A673 (cell line): ENCODE data around the gene N4BP2. TPM values are rescaled to one million over a fixed set of nuclear protein-coding genes. Genes with fewer than 3 reads are reported as not detected.

Experiments
- BruUV-seq: library from RNA; stranded (reverse); fragments of 400-500 nt; replicated peaks from 2 replicates; lab custom pipeline; 2021; lab: Mats Ljungman, UMichigan
- CTCF ChIA-PET: fragments of 300-600 bp; sonication (Branson Sonifier 250); formaldehyde crosslinking; loops from one replicate; lab custom pipeline; 2022; ENCODE audit warnings: antibody characterized with exemption; lab: Charles Lee
- POLR2A ChIA-PET: fragments of 300-600 bp; sonication (Branson Sonifier 250); formaldehyde crosslinking; loops from one replicate; lab custom pipeline; 2022; ENCODE audit warnings: antibody characterized with exemption; ENCODE audit not compliant: low non-redundant PET; lab: Charles Lee
- DNase-seq: peaks from one replicate; pipeline ENCODE4 v3.0.0-alpha.2; 2015; ENCODE audit warnings: low spot score
- H3K27ac ChIP-seq: fragments of 200-600 bp; sonication (generic); 2 replicates; pipeline ENCODE4 v1.5.1; 2016; ENCODE audit warnings: mixed run types, low read depth, mild to moderate bottlenecking, mixed read lengths, antibody characterized with exemption, low read length; ENCODE audit not compliant: poor library complexity, severe bottlenecking
- H3K27me3 ChIP-seq: fragments of 200-600 bp; sonication (generic); replicated peaks from 2 replicates; pipeline ENCODE4 v1.6.1; 2017; ENCODE audit warnings: mixed run types, low read depth, mild to moderate bottlenecking, mixed read lengths, antibody characterized with exemption, low read length; ENCODE audit not compliant: insufficient read depth, poor library complexity
- H3K36me3 ChIP-seq: fragments of 200-600 bp; sonication (generic); 2 replicates; pipeline ENCODE4 v1.6.1; 2016; ENCODE audit warnings: mixed run types, mild to moderate bottlenecking, mixed read lengths, antibody characterized with exemption, low read length; ENCODE audit not compliant: insufficient read depth, poor library complexity, severe bottlenecking
- H3K4me1 ChIP-seq: fragments of 200-600 bp; sonication (generic); 2 replicates; pipeline ENCODE4 v1.6.1; 2017; ENCODE audit warnings: mixed run types, mild to moderate bottlenecking, mixed read lengths, antibody characterized with exemption, low read length; ENCODE audit not compliant: insufficient read depth, poor library complexity, severe bottlenecking
- H3K4me3 ChIP-seq: fragments of 200-600 bp; sonication (generic); 2 replicates; pipeline ENCODE4 v1.5.1; 2016; ENCODE audit warnings: low read depth, mixed run types, mild to moderate bottlenecking, mixed read lengths, low read length; ENCODE audit not compliant: poor library complexity, severe bottlenecking
- H3K9me3 ChIP-seq: fragments of 200-600 bp; sonication (generic); 2 replicates; pipeline ENCODE4 v1.6.1; 2016; ENCODE audit warnings: mixed run types, low read depth, mild to moderate bottlenecking, mixed read lengths, antibody characterized with exemption, low read length; ENCODE audit not compliant: poor library complexity, severe bottlenecking
- EZH2 ChIP-seq: fragments of 200-600 bp; sonication (generic); IDR thresholded peaks from 2 replicates; pipeline ENCODE4 v1.6.1; 2017; ENCODE audit warnings: borderline replicate concordance, low read depth, mild to moderate bottlenecking, mixed read lengths, antibody characterized with exemption, low read length; ENCODE audit not compliant: poor library complexity, severe bottlenecking
- intact Hi-C: fragments of 100-400 bp; cut with micrococcal nuclease; formaldehyde crosslinking; loops from one replicate; pipeline ENCODE4 v1.10.0; 2022; ENCODE audit not compliant: unreplicated experiment
- total RNA-seq: library from RNA; stranded (reverse); gene quantifications from 2 replicates; pipeline ENCODE4 v1.2.3, GENCODE V29; 2021
- TF ChIP-seq, protein P1 (sequence below): fragments of 300-800, 200-600 bp; sonication (generic); conservative IDR thresholded peaks from 2 replicates; pipeline ENCODE4 v1.5.1; 2017; ENCODE audit warnings: low read depth, mild to moderate bottlenecking, antibody characterized with exemption, low read length, moderate library complexity, mixed read lengths

Gene N4BP2
- total RNA-seq, 1 experiment from 2014 or later = 21.3 TPM

DNA sequence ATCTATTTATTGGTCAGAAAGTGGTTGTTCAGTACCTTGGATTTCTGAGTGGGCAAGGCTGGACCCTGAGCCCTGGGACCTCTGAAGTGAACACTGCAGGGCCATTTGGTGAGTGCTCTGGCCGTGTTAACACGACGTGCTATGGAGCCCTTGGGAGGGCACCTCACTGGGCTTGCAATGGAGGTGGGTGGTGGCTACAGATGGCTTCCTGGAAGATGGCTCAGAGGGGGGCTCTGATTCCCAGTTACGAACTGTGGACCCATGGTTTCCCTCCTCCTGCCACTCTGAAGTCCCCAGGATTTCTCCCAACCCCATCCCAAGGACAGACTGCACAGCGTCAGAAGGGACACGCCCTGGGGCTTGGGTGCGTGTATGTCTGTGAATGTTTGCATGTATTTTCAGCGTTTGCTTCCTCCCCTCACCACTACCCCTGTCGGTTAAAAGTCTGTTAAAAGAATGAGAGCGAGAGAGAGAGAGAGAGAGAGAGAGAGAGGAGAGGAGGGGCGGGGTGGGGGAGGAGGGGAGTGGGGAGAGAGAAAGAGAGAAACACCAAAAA, 136.4 kb downstream of the N4BP2 start:
- peak; percentile 86 for DNase-seq
- TSS peak; percentile 23 for BruUV-seq
- H3K27ac ChIP-seq = peak overlapping the region; percentile 97
- ChIA-PET CTCF (no interaction called here), POLR2A (no interaction called here)
- TF ChIP-seq EZH2 = no peak
- TF ChIP-seq, protein P1, sequence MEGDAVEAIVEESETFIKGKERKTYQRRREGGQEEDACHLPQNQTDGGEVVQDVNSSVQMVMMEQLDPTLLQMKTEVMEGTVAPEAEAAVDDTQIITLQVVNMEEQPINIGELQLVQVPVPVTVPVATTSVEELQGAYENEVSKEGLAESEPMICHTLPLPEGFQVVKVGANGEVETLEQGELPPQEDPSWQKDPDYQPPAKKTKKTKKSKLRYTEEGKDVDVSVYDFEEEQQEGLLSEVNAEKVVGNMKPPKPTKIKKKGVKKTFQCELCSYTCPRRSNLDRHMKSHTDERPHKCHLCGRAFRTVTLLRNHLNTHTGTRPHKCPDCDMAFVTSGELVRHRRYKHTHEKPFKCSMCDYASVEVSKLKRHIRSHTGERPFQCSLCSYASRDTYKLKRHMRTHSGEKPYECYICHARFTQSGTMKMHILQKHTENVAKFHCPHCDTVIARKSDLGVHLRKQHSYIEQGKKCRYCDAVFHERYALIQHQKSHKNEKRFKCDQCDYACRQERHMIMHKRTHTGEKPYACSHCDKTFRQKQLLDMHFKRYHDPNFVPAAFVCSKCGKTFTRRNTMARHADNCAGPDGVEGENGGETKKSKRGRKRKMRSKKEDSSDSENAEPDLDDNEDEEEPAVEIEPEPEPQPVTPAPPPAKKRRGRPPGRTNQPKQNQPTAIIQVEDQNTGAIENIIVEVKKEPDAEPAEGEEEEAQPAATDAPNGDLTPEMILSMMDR = 0 out of 2 replicates have a peak, but pooled peaks have one; percentile 19
- intact Hi-C loops = no loop called here
- H3K4me3 ChIP-seq = peak overlapping the region; percentile 29
- no peaks in the 10 kb centered on the region for H3K9me3 ChIP-seq
- H3K36me3 ChIP-seq = no peaks in the 10 kb centered on the region
- H3K4me1 ChIP-seq = peaks cover 73% of the 10 kb centered on the region
- H3K27me3 ChIP-seq = no peaks in the 10 kb centered on the region

DNA sequence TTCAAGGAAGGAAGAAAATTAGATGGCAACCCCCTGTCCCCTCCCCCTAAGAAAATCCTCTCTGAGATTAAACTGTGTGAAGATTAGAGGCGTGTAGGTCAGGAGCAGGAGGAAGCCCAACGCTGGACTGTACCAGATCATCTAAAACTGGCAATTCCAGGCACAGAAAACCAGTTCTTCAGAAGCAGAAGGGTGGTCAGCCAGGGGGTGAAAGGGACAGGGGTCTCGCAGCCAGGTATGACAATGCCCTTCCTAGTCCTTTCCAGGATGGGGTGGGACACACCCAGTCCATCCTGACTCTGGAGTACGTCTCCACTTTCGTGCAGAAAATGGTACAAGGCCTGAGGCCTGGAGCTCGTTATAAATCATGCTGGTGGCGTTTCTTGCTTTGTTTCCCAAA, 136.9 kb downstream of the N4BP2 start:
- Histone ChIP-seq H3K36me3 (peaks cover 2% of the 10 kb centered on the region), H3K27me3 (no peaks in the 10 kb centered on the region), H3K4me3 (peak overlapping the region; percentile 29), H3K9me3 (no peaks in the 10 kb centered on the region), H3K4me1 (peaks cover 73% of the 10 kb centered on the region), H3K27ac (peak overlapping the region; percentile 97)
- intact Hi-C loops = no loop called here
- no TSS peak for BruUV-seq
- DNase-seq = no peak
- POLR2A ChIA-PET = no interaction called here
- CTCF ChIA-PET = no interaction called here
- TF ChIP-seq, protein P1 = no peak
- no peak for TF ChIP-seq EZH2

DNA sequence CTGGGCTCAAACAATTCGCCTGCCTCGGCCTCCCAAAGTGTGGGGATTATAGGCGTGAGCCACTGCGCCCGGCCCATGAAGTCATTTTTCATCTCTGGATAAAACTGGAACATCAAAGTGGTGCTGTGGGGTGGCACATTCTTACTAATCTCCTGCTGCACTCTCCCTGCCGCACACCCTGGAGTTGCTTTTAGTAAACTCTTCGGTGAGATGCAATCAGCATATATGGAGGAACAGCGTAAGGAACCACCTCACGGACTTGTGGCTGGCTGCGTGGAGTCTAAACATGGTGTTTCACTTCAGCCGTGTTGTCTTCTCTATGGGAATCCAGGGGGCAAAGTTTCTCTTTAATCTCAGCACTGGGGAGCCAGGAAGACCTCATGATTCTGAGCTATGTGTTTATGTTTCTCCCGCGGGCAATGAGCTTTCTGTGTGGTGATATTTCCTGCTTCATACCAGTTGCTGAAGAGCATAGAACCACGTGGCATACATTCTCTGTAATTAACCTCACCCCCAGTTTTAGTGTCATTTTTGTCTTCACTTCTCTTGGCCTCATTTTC, 138.0 kb downstream of the N4BP2 start:
- TF ChIP-seq, protein P1 = no peak
- no peak for TF ChIP-seq EZH2
- ChIA-PET POLR2A (no interaction called here), CTCF (no interaction called here)
- H3K27ac ChIP-seq = peak overlapping the region; percentile 97
- peaks cover 8% of the 10 kb centered on the region for H3K36me3 ChIP-seq
- H3K4me3 ChIP-seq = peak overlapping the region; percentile 19
- H3K9me3 ChIP-seq = no peaks in the 10 kb centered on the region
- DNase-seq = no peak
- peaks cover 69% of the 10 kb centered on the region for H3K4me1 ChIP-seq
- intact Hi-C loops = loop anchor here (5.0 kb wide), 1 partner anchor 42 kb away; no protein-coding TSS in a partner anchor
- no peaks in the 10 kb centered on the region for H3K27me3 ChIP-seq
- TSS peak; percentile 40 for BruUV-seq
